SK-MEL-5 (cell line): ENCODE data around the gene DDX24. TPM values are rescaled to one million over a fixed set of nuclear protein-coding genes. Genes with fewer than 3 reads are reported as not detected.

Experiments used
- DNase-seq: peaks from one replicate; pipeline ENCODE4 v3.0.0-alpha.2; 2016; ENCODE audit warnings: low read depth, low spot score
- in situ Hi-C: cut with HindIII; loops from 2 replicates; pipeline ENCODE4 v1.10.0; 2016; ENCODE audit warnings: low sequenced_read_pairs, high pct_unique_total_duplicates, low pct_unique_long_range_greater_than_20kb
- total RNA-seq: library from RNA; depleted of rRNA; stranded (reverse); fragments of >200 nt; shearing (Covaris generic); gene quantifications from 2 replicates; pipeline ENCODE4 v1.2.3, GENCODE V29; 2014

DDX24 gene
- total RNA-seq, 1 experiment from 2014 or later, result 237 TPM

- in situ Hi-C loops, result no loop called here
- no peak for DNase-seq
Measured at GRCh38 chr14:94116701-94117100, 35.7 kb upstream of the DDX24 start.

- DNase-seq, result no peak
- in situ Hi-C loops, result no loop called here
Measured at GRCh38 chr14:94115631-94116030, 34.6 kb upstream of the DDX24 start.

- no peak for DNase-seq
- in situ Hi-C loops, result no loop called here
Measured at GRCh38 chr14:94115058-94115591, 34.1 kb upstream of the DDX24 start.

- in situ Hi-C loops, result no loop called here
- no peak for DNase-seq
Measured at GRCh38 chr14:94114589-94115057, 33.6 kb upstream of the DDX24 start.

GRCh38 chr14:94113908-94114588, 33.0 kb upstream of the DDX24 start:
- no peak for DNase-seq
- in situ Hi-C loops, result no loop called here

GRCh38 chr14:94113490-94113889, 32.5 kb upstream of the DDX24 start:
- in situ Hi-C loops, result no loop called here
- no peak for DNase-seq

- in situ Hi-C loops, result no loop called here
Measured at GRCh38 chr14:94113073-94113472, 32.1 kb upstream of the DDX24 start.

GRCh38 chr14:94112513-94113063, 31.6 kb upstream of the DDX24 start:
- in situ Hi-C loops, result no loop called here
- no peak for DNase-seq

More at GRCh38 chr14:94113073-94113472, 32.1 kb upstream of the DDX24 start:
- no peak for DNase-seq

- no peak for DNase-seq
- in situ Hi-C loops, result no loop called here
Measured at GRCh38 chr14:94111276-94112095, 30.5 kb upstream of the DDX24 start.

GRCh38 chr14:94110552-94111181, 29.7 kb upstream of the DDX24 start, which contains the start of gene IFI27:
Gene IFI27 (plus strand): TSS chr14:94110736.
- DNase-seq, result no peak
- in situ Hi-C loops, result no loop called here

GRCh38 chr14:94109915-94110250, 28.9 kb upstream of the DDX24 start:
- in situ Hi-C loops, result no loop called here
- DNase-seq, result no peak

GRCh38 chr14:94104731-94105130, 23.7 kb upstream of the DDX24 start:
- in situ Hi-C loops, result no loop called here
- no peak for DNase-seq

GRCh38 chr14:94103554-94104150, 22.6 kb upstream of the DDX24 start:
- in situ Hi-C loops, result no loop called here

GRCh38 chr14:94102768-94103482, 21.9 kb upstream of the DDX24 start:
- no peak for DNase-seq
- in situ Hi-C loops, result no loop called here

More at GRCh38 chr14:94103554-94104150, 22.6 kb upstream of the DDX24 start:
- DNase-seq, result no peak

- no peak for DNase-seq
- in situ Hi-C loops, result no loop called here
Measured at GRCh38 chr14:94101748-94102147, 20.7 kb upstream of the DDX24 start.

- in situ Hi-C loops, result no loop called here
- no peak for DNase-seq
Measured at GRCh38 chr14:94100847-94101246, 19.8 kb upstream of the DDX24 start.

- DNase-seq, result no peak
- in situ Hi-C loops, result no loop called here
Measured at GRCh38 chr14:94099006-94099405, 18.0 kb upstream of the DDX24 start.
